HTR-8/SVneo (cell line): ENCODE results near the gene TSC22D4.
A peak's percentile ranks its signal among the peaks of the same experiment; 100 is the strongest.

Experiments
- DNase-seq: peaks from one replicate; pipeline ENCODE4 v3.0.0; 2011; ENCODE audit warnings: low spot score, mixed read lengths; ENCODE audit not compliant: insufficient read length
- FAIRE-seq: peaks from 2 replicates; lab custom pipeline; 2011; peaks lifted over from hg19 to GRCh38; lab: Jason Lieb, UNC

The TSC22D4 gene

DNA sequence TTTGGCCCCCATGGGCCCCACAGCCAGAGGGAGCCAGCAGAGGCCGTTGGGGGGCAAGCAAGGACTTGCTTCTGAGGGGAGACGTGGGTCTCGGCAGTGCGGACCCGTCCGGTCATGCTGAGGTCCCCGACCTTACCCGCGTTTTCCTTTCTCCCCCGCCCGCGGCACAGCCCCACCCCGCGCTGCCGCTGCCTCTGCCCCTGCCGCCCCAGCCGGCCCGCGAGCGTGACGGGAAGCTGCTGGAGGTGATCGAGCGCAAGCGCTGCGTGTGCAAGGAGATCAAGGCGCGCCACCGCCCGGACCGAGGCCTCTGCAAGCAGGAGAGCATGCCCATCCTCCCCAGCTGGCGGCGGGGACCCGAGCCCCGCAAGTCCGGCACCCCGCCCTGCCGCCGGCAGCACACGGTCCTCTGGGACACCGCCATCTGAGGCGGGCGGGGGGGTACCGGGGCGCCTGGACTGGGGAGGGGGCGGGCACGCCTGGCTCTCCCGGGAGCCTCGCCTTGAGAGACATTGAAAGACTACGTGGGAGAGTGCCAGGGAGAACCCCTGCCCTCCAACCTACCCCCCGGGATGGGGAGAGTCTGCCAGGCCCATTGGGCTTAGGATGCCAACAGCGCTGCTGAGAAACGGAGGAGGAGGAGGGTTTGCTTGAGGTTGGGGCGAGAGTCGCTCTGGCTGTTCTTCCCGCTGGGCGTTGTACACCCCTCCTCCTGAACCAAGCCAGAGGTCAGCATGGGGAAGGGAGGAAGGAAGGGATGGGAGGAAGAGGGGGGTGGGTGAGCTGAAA, 14.7 kb upstream of the TSC22D4 start:
- no peak for FAIRE-seq
- no peak for DNase-seq

DNA sequence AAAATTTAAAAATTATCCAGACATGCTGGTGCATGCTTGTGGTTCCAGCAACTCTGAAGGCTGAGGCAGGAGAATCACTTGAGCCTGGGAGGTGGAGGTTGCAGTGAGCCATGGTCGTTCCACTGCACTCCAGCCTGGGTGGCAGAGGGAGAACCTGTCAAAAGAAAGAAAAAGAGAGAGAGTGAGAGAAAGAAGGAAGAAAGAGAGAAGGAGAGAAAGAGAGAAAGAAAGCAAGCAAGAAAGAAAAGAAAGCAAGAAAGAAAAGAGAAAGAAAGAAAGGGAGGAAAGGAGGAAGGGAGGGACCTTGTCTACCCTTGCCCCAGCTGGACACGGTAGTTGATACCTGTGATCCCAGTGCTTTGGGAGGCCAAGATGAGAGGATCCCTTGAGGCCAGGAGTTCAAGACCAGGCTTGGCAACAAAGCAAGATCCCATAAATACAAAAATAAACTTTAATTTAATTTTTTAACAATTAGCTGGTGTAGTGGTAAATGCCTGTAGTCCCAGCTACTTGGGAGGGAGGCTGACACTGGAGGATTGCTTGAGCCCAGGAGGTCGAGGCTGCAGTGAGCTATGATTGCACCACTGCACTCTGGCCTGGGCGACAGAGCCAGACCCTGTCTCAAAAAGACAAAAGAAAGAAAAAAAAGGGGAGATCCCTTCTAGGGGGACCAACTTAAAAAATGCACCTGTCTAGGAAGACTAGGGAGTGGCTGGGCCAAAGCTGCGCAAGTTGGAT, 13.9 kb upstream of the TSC22D4 start:
- DNase-seq: no peak
- no peak for FAIRE-seq

DNA sequence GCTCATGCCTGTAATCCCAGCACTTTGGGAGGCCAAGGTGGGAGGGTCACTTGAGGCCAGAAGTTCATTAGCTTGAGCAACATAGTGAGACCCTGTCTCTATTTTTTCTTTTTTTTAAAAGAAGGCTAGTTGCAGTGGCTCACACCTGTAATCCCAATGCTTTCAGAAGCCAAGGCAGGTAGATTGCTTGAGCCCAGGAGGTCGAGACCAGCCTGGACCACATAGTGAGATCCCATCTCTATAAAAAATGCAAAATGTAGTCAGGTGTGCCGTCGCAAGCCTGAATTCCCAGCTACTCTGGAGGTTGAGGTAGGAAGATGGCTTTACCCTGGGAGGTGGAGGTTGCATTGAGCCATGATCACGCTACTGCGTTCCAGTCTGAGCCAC, 12.2 kb upstream of the TSC22D4 start:
- no peak for FAIRE-seq

DNA sequence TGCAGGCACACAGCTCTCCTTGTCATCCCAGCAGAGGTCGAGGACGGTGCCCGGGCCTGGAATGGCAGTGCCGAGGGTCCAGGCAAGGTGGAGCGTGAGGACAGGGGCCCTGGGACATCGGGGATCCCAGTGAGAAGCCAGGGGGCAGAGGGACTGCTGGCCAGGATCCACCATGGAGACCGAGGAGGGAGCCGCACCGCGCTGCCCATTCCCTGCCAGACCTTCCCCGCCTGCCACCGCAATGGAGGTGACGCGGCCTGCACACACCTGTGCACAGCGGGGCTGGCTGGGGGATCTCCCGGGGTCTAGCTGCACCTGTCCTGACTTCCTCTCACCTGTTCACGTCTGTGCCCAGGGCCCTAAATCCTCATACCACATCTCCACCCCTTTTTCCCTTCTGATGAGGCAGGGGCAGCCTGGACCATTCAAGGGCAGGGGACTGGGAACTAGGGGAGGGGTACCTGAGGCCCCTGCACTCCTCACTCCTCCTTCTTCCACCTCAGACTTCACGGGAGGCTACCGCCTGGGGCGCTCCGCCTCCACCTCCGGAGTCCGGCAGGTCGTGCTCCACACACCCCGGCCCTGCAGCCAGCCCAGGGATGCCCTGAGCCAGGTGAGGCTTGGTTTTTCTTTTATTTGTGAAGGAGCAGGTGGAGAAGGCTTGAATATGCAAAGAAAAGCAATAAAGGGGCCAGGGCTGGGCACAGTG, 11.6 kb upstream of the TSC22D4 start:
- DNase-seq: no peak

More for the DNA sequence above, 12.2 kb upstream of the TSC22D4 start:
- DNase-seq: no peak

DNA sequence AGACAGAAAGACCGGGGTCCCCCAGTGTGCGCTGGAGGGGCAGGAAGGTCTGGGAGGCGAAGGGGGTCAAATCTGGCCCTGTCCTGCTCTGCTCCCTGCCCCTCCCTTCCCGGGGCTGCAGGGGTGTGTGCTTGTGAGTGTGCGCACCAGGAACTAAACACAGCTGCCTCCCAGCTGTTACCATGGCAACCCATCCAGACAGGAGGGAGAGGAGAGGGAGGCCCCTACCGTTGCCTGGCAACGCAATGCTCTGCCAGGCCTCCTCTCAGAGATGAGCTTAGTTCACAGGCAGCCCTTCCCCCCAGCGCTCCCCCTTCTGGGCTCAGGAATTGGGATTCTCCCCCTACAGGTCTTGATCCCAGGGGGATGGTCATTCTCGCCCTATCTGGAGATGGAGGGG, 10.8 kb upstream of the TSC22D4 start:
- DNase-seq: no peak
- no peak for FAIRE-seq

More for the DNA sequence above, 11.6 kb upstream of the TSC22D4 start:
- no peak for FAIRE-seq

DNA sequence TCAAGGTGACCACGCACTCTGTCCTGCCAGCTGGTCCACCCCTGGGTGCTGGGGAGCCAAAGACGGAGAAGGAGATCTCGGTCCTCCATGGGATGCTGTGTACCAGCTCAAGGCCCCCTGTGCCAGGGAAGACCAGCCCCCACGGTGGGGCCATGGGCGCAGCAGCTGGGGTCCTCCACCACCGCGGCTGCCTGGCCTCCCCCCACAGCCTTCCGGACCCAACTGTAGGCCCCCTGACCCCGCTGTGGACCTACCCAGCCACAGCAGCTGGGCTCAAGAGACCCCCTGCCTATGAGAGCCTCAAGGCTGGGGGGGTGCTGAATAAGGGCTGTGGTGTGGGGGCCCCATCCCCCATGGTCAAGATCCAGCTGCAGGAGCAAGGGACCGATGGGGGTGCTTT, 10.1 kb upstream of the TSC22D4 start:
- no peak for FAIRE-seq
- DNase-seq: no peak

DNA sequence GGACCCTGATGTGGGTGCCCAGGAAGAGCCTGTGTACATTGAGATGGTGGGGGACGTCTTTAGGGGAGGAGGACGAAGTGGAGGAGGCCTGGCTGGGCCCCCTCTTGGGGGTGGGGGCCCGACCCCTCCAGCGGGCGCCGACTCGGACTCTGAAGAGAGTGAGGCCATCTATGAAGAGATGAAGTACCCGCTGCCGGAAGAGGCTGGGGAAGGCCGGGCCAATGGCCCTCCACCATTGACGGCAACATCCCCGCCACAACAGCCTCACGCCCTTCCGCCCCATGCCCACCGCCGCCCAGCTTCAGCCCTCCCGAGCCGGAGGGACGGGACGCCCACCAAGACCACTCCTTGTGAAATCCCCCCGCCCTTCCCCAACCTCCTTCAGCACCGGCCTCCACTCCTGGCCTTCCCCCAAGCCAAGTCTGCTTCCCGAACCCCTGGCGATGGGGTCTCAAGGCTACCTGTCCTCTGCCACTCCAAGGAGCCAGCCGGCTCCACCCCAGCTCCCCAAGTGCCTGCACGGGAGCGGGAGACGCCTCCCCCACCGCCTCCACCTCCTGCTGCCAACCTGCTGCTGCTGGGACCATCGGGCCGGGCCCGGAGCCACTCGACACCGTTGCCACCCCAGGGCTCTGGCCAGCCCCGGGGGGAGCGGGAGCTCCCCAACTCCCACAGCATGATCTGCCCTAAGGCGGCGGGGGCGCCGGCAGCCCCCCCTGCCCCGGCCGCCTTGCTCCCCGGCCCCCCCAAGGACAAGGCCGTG, 9.5 kb upstream of the TSC22D4 start:
- DNase-seq: no peak
- FAIRE-seq: no peak

DNA sequence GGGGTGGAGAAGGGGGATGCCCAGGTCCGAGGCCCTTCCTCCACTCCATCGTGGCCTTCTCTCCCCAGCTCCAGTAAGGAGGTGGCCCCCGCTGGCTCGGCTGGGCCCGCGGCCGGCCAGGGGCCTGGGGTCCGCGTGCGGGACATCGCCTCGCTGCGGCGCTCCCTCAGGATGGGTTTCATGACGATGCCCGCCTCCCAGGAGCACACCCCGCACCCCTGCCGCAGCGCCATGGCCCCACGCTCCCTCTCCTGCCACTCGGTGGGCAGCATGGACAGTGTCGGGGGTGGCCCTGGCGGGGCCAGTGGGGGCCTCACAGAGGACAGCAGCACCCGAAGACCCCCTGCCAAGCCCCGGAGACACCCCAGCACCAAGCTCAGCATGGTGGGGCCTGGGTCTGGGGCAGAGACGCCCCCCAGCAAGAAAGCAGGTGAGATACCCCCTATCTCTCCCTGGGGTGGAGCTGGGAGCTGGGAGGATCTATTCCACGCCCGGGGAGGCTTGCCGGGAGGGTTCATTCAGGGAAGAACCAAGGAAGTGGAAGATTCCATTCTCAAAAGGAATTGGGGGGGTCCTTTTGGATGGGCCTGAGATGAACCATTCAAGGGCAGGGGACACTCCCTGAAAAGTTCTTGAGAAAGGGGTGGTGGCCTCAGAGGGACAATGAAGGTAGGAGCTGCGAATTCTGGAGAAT, 7.9 kb upstream of the TSC22D4 start:
- DNase-seq (no peak), FAIRE-seq (no peak)

DNA sequence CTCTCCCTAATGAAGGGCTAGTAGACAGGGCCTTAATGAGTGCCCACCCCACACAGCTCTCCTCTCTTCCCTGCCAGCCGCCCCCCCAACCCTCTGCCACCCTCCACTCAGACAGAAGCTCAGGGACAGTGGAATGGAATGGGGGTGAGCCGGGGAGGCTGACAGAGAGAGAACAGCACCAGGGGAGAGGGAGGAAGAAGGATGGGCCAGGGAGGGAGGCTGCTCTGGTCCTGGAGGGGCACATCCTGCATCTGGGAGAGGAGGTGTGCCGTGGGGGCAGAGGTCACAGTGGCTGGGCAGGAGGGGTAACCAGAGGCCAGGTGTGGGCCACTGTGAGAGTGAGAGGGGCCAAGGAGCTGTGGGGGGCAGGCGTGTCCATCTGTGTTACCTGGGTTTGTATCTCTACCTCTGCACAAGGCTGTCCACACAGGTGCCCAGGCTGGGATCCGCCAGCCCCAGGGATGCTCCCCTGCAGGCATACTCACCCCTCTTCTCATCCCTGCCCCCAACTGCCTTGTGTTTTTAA, 7.2 kb upstream of the TSC22D4 start:
- FAIRE-seq: no peak
- DNase-seq: no peak

DNA sequence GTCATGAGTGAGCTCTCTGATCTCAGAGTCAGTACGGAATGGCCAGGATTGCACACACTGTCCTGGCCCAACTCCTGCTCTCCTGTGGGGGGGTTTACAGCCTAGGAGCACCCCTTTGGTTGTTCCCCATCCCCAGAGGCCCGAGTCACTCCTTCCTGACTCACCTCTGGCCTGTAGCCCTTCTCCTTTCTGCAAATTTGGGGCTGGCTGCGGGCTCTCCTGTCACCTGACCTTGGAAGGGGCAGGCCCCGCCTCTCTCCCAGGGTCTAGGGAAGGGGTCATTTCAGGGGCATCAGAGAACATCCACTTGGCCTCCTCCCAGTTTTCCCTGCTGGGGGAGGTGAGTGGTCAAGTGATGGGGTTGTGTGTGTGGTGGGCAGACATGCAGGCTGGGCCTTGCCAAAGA, 6.5 kb upstream of the TSC22D4 start:
- no peak for FAIRE-seq

DNA sequence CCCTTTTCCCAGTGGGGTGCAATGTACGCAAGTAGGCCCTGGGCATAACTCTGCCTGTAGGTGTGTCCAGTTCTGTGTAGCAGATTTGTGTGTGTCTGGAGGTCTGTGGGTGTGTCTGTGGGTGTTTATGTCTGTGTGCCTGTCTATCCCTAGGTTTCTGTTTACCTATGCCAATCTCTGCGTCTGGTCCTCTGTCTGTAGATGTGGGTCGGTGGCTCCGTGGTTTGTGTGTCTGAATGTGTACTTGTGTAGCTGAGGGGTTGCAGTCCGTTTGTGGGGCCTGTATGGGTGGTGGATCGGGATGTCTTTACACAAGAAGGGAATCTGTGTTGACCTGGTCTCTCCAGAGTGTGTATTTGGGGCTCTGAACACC, 5.6 kb upstream of the TSC22D4 start:
- DNase-seq: no peak
- no peak for FAIRE-seq

More for the DNA sequence above, 6.5 kb upstream of the TSC22D4 start:
- DNase-seq: no peak

DNA sequence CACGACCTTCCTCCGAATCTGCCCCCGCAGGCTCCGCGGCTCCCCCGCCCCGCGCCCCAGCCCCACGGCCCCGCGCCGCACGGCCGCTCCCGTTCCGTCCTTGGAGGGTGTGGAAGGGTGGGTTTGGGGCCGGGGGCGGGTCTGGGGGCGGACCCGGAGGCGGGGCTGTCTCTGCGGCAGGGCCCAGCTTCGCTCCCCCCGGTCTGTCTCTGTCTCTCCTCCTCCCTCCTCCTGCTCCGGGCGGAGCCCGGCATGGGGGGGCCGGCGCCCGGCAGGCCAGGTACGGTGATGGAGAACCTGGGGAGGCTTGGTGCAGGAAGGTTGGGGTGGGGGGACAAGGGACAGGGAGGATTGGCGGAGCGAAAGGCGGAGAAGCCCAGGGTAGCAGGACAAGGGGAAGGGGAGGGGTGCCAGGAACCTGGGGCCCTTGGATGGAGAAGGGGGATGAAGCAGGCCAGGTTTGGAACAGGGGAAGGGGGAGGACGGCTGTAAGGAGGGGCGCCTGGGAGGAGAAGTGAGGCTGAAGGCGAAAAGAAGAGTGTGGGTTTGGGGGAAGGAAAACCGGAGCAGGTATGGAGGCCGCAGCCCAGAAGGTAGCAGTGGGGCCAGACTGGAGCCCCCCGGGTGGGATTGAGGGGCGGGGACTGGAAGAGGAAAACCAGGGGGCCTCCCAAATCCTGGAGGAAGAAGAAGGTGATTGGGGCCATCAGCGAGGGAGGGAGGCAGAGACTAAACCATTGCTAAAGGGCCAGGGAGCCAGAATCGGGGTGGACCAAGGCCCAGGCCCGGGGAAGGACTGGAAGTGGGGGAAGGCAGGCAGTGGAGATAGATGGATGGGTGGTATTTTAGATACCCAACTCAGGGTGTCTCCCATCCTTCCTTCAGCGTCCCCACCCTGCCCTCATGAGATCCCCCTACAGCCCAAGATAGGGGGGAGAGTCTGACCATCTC, 5.0 kb upstream of the TSC22D4 start, which contains the start of gene NYAP1:
TSS of gene NYAP1 (plus strand) at position 206 of the 951 bp plus-strand sequence. CDS start 1,385 bp downstream, outside the sequence.
- no peak for FAIRE-seq

DNA sequence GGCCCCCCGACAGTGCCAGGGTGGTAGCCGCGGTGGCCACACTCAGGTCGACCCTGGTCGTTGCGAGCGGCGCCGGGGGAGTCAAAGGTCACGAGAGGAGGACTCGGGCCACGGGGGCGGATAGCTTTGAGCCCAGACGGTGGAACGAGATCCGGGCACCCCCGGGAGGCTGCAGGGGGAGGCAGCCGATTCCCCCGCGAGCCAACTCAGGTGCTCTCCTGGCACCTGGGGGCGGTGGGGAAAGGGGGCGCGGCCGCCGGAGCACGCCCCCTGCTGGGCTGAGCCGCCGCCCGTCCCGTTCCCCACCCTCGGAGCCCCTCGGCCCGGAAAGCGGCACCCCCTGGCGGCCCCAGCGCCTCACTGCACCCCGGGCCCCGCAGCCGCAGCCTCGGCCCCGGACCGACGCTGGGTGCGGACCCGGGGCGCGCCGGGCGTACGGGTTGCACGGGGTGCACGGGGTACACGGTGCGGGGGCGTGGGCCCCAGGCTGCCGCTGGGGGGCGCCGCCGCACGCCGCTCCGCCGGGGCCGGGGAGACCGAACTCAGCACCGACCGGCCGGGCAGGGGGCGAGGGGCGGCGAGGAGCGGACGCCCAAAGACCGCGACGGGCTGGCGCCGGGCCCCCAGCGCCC, 4.2 kb upstream of the TSC22D4 start:
- DNase-seq: peak; percentile 51
- FAIRE-seq: no peak

More for the DNA sequence above, 5.0 kb upstream of the TSC22D4 start, which contains the start of gene NYAP1:
- peak; percentile 67 for DNase-seq

DNA sequence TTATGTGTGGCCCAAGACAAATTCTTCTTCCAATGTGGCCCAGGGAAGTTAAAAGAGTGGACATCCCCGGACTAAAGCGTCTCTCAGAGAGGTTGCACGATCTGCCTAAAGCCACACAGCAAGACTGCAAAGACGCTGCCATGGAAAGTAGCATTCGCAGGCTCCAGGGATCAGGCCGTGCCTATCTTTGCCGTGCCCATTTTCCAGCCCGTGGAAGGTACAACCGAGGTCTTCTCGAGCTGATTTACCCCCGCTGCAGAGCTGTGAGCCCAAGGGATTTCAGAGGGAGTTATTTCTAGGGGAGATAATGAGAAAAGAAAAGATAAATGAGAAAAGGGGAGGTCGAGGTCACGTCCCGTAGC, 3.7 kb upstream of the TSC22D4 start:
- DNase-seq (no peak), FAIRE-seq (no peak)

DNA sequence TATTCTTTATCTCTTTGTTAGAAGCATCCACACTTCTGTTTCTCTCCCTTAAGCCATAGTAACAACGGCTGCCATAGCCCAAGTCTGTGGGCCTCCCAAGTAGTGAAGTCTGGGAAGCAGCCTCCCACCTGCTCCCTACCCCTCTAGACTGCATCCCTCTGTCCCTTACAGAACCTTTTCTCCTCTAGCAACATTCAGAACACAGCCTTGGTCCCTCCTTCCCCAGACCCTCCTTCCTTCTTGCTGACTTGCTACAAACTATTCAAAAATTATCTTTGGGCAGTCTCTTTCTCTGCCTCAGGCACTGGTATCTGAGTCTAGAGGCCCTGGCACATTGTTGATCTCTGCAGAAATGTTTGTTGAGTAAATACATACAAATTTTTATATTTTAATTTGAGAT, 2.5 kb upstream of the TSC22D4 start:
- FAIRE-seq: no peak
- DNase-seq: no peak

DNA sequence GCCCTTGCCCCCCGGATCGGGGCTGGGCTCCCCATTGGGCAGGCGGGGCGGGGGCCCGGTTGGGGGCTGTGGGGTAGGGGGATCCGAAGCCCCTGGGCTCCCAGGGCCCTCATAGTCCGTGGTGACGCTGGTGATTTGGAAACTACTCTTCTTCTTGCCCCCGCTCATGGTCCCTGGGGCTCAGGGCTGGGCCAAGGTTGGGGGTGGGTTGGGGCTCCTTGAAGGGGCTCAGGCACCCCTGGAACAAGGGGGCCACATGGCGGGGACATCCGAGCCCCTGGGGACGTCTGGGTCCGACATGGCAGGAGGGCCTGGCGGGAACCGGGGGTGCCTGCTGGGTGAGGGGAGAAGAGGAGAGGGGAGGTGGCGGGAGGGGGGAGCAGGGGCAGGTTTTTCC, 1.1 kb downstream of the TSC22D4 start:
- DNase-seq: no peak
- no peak for FAIRE-seq

DNA sequence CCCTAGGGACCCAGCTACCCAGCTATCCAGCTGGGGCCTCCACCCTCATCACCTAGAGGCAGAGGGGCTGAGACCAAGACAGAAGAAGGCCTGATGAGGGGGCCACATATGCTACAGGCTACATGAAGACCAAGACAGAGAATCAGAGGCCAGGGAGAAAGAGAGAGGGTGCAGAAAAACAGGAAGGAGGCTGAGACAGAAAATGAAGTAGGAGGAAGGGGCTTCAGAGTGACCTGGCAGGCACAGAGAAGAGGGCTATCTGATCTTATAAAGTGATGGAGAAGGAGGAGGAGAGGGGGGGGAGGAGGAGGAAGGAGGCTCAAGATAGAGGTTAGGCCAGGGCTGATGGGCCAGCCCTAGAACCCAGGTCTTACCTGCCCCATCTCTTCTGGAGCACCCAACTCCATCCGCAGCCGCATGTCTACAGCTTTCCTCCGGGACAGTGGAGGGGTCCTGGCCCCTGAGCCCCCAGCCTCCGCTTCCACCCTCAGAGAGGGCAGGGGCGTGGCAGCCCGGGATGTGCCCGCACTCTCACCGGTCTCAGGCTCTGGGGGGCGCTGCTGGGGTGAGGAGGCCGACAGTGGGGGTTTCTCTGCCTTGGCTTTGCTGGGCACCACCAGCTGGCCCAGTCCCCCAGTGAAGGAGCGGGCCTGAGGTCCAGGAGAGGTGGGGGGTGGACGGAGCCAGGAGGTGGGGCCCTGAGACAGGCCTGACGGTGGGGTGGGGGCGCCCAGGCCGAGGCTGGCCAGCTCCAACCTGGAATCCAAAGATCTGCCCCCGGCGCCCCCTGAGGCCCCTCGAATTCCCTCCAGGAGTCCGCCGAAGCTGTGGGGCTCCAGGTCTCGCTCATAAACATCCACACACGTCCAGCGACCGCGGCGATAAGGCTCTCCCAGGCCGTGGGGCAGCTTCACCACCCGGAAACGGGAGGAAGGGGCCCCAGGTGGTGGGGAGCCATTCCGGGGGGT, 1.8 kb downstream of the TSC22D4 start:
- DNase-seq: no peak
- no peak for FAIRE-seq
